Measurements from ENCODE around the gene SLC52A1. TPM values are rescaled to one million over a fixed set of nuclear protein-coding genes. Genes with fewer than 3 reads are reported as not detected.

The SLC52A1 gene
- total and polyA plus RNA-seq, 12 donors, result 0.24 to 0.40 TPM; not detected in 10

DNA sequence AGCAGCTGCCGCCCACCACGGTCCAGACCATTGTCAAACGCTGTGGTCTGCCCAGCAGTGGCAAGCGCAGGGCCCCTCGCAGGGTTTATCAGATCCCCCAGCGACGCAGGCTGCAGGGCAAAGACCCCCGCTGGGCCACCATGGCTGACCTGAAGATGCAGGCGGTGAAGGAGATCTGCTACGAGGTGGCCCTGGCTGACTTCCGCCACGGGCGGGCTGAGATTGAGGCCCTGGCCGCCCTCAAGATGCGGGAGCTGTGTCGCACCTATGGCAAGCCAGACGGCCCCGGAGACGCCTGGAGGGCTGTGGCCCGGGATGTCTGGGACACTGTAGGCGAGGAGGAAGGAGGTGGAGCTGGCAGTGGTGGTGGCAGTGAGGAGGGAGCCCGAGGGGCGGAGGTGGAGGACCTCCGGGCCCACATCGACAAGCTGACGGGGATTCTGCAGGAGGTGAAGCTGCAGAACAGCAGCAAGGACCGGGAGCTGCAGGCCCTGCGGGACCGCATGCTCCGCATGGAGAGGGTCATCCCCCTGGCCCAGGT lies 13.0 kb downstream of the SLC52A1 start:
- WGBS, 4 donors, result 94 to 96% (median 95%) methylated on average over 22 to 30 of the region's 30 CpGs
- intact Hi-C loops (cut with DNase I), result no loop called here
- Histone ChIP-seq H3K4me3 (no peak overlapping the region), H3K4me1 (replicated peaks in 1 of 2) (no peaks in the 10 kb centered on the region), H3K36me3 (replicated peaks in 1 of 2) (peaks cover 0 to 38% of the 10 kb centered on the region in 2 donors), H3K27ac (no peak overlapping the region), H3K27me3 (no peaks in the 10 kb centered on the region), H3K9me3 (replicated peaks in 1 of 3) (no peaks in the 10 kb centered on the region)
- TF ChIP-seq POLR2A (IDR thresholded peaks at IDR 0.05), result no peak
- no peak for TF ChIP-seq CTCF (IDR thresholded peaks at IDR 0.05)
- DNase-seq, result no peak

DNA sequence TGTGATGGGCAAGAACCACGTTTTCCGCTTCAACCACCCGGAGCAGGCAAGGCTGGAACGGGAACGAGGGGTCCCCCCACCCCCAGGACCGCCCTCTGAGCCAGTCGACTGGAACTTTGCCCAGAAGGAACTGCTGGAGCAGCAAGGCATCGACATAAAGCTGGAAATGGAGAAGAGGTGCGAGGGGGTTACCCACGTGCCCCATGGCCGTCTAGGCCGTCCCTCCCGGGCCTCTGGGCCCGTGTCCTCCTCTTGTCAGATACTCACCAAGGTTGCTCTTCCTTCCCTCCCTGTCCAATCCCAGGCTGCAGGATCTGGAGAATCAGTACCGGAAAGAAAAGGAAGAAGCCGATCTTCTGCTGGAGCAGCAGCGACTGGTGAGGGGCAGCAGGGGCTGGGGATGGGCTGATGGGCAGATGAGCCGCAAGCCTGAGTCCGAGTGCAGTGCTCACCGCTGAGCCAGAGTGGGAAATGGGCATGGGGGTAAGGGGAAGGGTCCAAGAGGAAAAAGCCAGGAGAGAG lies 14.7 kb downstream of the SLC52A1 start:
- Histone ChIP-seq H3K9me3 (replicated peaks in 1 of 3) (no peaks in the 10 kb centered on the region), H3K4me1 (replicated peaks in 1 of 2) (no peaks in the 10 kb centered on the region), H3K27ac (no peak overlapping the region), H3K36me3 (replicated peaks in 1 of 2) (peaks cover 0 to 38% of the 10 kb centered on the region in 2 donors), H3K27me3 (no peaks in the 10 kb centered on the region), H3K4me3 (no peak overlapping the region)
- DNase-seq, result no peak
- intact Hi-C loops (cut with DNase I), result no loop called here
- 83 to 91% (median 86%) methylated on average over 12 to 20 of the region's 20 CpGs for WGBS, 4 donors
- TF ChIP-seq CTCF (IDR thresholded peaks at IDR 0.05) (no peak), POLR2A (IDR thresholded peaks at IDR 0.05) (no peak)

DNA sequence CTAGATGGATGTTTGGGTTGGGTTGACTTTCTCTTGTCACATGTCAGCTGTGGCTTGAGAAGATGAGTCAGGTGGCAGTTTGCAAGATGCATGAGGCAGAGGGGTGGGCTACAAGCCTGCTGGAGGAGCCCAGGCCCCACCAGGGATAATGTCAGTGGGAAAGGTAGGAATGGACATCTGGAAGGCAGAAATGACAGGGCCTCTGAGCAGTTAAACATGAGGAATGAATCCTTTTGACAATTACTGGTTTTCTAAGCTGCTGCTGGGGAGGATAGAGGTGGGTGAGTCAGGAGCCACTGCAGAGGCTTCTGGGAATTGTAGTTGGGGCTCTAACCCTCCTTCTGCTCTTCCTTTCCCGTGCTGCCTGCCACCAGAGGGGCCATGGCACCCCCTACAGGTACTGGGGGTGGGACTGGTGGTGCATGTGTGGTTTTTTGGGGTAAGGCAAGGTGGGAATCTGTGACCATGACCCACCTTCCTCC lies 15.7 kb downstream of the SLC52A1 start:
- intact Hi-C loops (cut with DNase I), result no loop called here
- TF ChIP-seq CTCF (IDR thresholded peaks at IDR 0.05) (no peak), POLR2A (IDR thresholded peaks at IDR 0.05) (no peak)
- Histone ChIP-seq H3K4me3 (no peak overlapping the region), H3K27me3 (no peaks in the 10 kb centered on the region), H3K36me3 (replicated peaks in 1 of 2) (peaks cover 0 to 48% of the 10 kb centered on the region in 2 donors), H3K9me3 (replicated peaks in 1 of 3) (no peaks in the 10 kb centered on the region), H3K27ac (no peak overlapping the region), H3K4me1 (replicated peaks in 1 of 2) (no peaks in the 10 kb centered on the region)
- peak in 1 of 7 donors; percentile 8 for DNase-seq
- 45 to 50% (median 45%) methylated on average over 1 of the region's 1 CpG; no CpG with 5 or more reads in 1 of the 4 donors for WGBS, 4 donors

DNA sequence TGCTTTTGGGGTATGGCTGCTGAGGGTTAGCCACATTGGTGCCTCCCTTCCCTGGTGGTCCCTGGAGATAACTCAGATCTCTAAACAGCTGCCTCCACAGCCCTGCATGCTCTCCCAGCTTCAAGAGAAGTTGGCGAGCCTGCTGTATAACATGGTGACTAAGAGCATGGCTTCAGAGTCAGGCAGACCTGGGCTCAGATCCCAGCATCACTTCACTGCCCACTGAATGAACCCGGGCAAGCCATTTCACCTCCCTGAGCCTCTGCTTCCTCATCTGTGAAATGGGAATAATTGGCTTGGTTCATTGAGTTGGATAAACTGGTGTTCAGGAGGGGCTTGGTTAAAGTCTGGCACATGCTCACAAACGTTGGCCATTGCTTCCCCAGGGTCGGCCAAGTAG lies 20.9 kb downstream of the SLC52A1 start:
- intact Hi-C loops (cut with DNase I), result no loop called here
- DNase-seq, result no peak
- Histone ChIP-seq H3K9me3 (replicated peaks in 1 of 3) (no peaks in the 10 kb centered on the region), H3K36me3 (replicated peaks in 1 of 2) (peaks cover 0 to 42% of the 10 kb centered on the region in 2 donors), H3K4me1 (replicated peaks in 1 of 2) (no peaks in the 10 kb centered on the region), H3K27me3 (no peaks in the 10 kb centered on the region), H3K4me3 (no peak overlapping the region), H3K27ac (no peak overlapping the region)
- TF ChIP-seq CTCF (IDR thresholded peaks at IDR 0.05), result no peak
- no peak for TF ChIP-seq POLR2A (IDR thresholded peaks at IDR 0.05)
- WGBS, 4 donors, result 75 to 90% (median 88%) methylated on average over 4 of the region's 4 CpGs

Data from adrenal gland (tissue), 12 donors.